ENCODE measurements around the gene DERA. TPM values are rescaled to one million over a fixed set of nuclear protein-coding genes. Genes with fewer than 3 reads are reported as not detected.
"Not testable (repeated sequence)": the region's sequence is repeated elsewhere in the genome, so short reads cannot be mapped to it uniquely, and the experiment has no call there.

The DERA gene
- total RNA-seq, 2 donors from 2014 or later, result 26.5 to 29.4 TPM

GRCh38 chr12:15956010-15956409, 44.9 kb downstream of the DERA start:
- no peaks in the 10 kb centered on the region for H3K4me1 Mint-ChIP-seq (ENCODE audit: low read depth)
- DNase-seq (no peak), ATAC-seq (replicated peaks in 1 of 2) (no peak)
- no peak overlapping the region for H3K4me3 Mint-ChIP-seq
- H3K36me3 Mint-ChIP-seq (ENCODE audit: insufficient read depth in 2 of 2), result peaks cover 5 to 7% of the 10 kb centered on the region in 2 donors
- H3K9me3 Mint-ChIP-seq, result no peaks in the 10 kb centered on the region
- no peak overlapping the region for H3K27ac Mint-ChIP-seq
- H3K27me3 Mint-ChIP-seq (ENCODE audit: low read depth), result no peaks in the 10 kb centered on the region

- ATAC-seq (replicated peaks in 1 of 2), result no peak
- Mint-ChIP-seq H3K27me3 (ENCODE audit: low read depth) (no peaks in the 10 kb centered on the region), H3K27ac (no peak overlapping the region), H3K4me3 (no peak overlapping the region), H3K36me3 (ENCODE audit: insufficient read depth in 2 of 2) (peaks cover 5 to 7% of the 10 kb centered on the region in 2 donors), H3K4me1 (ENCODE audit: low read depth) (no peaks in the 10 kb centered on the region), H3K9me3 (no peaks in the 10 kb centered on the region)
- no peak for DNase-seq
Measured at GRCh38 chr12:15956413-15957185, 45.5 kb downstream of the DERA start.

DNA sequence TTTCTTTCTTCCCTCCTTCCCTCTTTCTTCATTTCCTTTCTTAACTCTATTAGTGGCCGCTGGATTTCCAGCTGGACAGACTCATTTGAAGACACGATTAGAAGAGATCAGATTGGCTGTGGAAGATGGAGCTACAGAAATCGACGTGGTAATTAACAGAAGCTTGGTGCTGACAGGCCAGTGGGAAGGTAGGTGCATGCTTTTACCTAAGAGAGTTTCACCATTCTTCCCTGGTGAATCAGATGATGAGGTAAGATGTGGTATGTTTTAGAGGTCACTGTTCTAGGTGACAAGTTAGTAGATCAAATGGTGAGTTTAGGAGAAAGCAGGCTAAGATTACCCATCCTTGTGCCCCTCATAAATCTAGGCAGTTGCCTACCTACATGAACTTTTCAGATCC, 51.6 kb downstream of the DERA start:
- H3K4me1 Mint-ChIP-seq (ENCODE audit: low read depth), result no peaks in the 10 kb centered on the region

DNA sequence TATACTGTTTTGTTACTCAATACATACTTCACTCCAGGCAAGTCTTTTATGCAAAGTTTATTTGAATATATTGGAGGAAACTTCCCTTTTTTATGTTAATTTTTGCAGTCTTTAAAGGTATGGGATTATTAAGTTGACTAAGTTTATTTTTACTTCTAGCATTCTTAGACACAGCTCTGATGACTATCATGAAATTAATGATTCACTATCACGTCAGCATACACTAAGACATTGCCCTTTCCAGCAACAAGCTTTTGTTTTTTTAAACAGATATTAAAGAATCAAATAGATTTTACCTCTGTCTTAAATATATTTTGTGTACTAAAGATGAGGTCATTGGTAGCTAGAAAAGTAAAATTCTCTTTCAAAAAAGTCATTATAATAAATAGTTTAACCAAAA, 52.1 kb downstream of the DERA start:
- no peak overlapping the region for H3K4me3 Mint-ChIP-seq
- H3K4me1 Mint-ChIP-seq (ENCODE audit: low read depth), result no peaks in the 10 kb centered on the region
- H3K9me3 Mint-ChIP-seq, result no peaks in the 10 kb centered on the region
- peaks cover 5 to 9% of the 10 kb centered on the region in 2 donors for H3K36me3 Mint-ChIP-seq (ENCODE audit: insufficient read depth in 2 of 2)
- H3K27me3 Mint-ChIP-seq (ENCODE audit: low read depth), result no peaks in the 10 kb centered on the region
- H3K27ac Mint-ChIP-seq, result no peak overlapping the region
- no peak for DNase-seq
- ATAC-seq (replicated peaks in 1 of 2), result no peak

More for the DNA sequence above, 51.6 kb downstream of the DERA start:
- Mint-ChIP-seq H3K4me3 (no peak overlapping the region), H3K9me3 (no peaks in the 10 kb centered on the region), H3K27ac (no peak overlapping the region), H3K27me3 (ENCODE audit: low read depth) (no peaks in the 10 kb centered on the region), H3K36me3 (ENCODE audit: insufficient read depth in 2 of 2) (peaks cover 5 to 9% of the 10 kb centered on the region in 2 donors)
- no peak for DNase-seq
- ATAC-seq (replicated peaks in 1 of 2), result no peak

DNA sequence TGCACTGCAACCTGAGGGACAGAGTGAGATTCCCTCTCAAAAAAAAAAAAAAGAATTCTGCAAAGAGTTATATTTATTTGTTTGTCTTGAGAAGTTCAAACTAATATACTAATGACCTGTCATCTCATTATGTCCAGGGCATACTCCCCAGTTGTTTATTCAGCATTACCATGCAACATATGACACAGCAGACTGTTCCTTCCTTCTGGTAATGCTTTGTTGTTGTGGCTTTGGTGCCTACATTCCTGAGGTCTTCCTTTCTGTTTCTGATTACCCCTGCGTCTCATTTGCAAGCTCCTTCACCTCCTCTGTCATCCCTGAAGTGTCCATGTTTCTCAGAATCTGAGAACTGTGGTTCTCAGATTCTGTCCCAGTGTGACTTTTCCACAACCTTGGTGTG, 55.3 kb downstream of the DERA start:
- no peak for ATAC-seq (replicated peaks in 1 of 2)
- H3K36me3 Mint-ChIP-seq (ENCODE audit: insufficient read depth in 2 of 2), result peaks cover 0 to 4% of the 10 kb centered on the region in 2 donors

DNA sequence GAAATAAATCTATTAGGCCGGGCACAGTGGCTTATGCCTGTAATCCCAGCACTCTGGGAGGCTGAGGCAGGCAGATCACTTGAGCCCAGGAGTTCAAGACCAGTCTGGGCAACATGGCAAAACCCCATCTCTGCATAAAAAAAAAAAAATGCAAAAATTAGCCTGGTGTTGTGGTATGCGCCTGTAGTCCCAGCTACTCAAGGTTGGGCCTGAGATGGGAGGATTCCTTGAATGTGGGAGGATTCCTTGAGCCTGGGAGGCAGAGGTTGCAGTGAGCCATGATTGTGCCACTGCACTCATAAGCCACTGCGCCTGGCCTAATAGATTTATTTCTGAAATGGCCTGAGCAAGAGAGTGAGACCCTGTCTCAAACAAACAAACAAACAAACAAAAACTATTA, 55.9 kb downstream of the DERA start:
- not testable (repeated sequence) for H3K4me1 Mint-ChIP-seq (ENCODE audit: low read depth); H3K4me3 Mint-ChIP-seq; H3K9me3 Mint-ChIP-seq; ATAC-seq (replicated peaks in 1 of 2); H3K27ac Mint-ChIP-seq; H3K36me3 Mint-ChIP-seq (ENCODE audit: insufficient read depth in 2 of 2); H3K27me3 Mint-ChIP-seq (ENCODE audit: low read depth); DNase-seq

More for the DNA sequence above, 55.3 kb downstream of the DERA start:
- no peaks in the 10 kb centered on the region for H3K4me1 Mint-ChIP-seq (ENCODE audit: low read depth)
- no peaks in the 10 kb centered on the region for H3K9me3 Mint-ChIP-seq
- DNase-seq, result no peak
- H3K4me3 Mint-ChIP-seq, result no peak overlapping the region
- H3K27ac Mint-ChIP-seq, result no peak overlapping the region
- H3K27me3 Mint-ChIP-seq (ENCODE audit: low read depth), result no peaks in the 10 kb centered on the region

DNA sequence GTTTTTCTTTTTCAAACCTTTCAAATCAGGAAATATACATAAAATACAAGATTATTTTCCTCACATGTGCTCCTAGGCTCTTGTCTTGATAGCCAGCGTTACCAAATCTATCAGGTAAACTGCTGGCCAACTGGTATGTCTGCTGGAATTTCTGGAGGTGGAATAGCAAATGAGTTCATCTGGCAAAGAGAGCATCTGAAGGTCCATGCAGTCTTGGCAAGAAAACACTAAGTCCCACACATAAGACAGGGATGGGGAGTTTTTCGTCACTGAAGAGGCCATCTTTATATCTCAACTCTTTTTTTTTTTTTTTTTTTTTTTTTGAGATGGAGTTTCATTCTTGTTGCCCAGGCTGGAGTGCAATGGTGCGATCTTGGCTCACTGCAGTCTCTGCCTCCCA, 60.1 kb downstream of the DERA start:
- ATAC-seq (replicated peaks in 1 of 2), result no peak
- H3K36me3 Mint-ChIP-seq (ENCODE audit: insufficient read depth in 2 of 2), result peaks cover 0 to 2% of the 10 kb centered on the region in 2 donors
- no peak overlapping the region for H3K27ac Mint-ChIP-seq
- no peaks in the 10 kb centered on the region for H3K9me3 Mint-ChIP-seq
- DNase-seq, result no peak
- H3K4me3 Mint-ChIP-seq, result no peak overlapping the region
- no peaks in the 10 kb centered on the region for H3K4me1 Mint-ChIP-seq (ENCODE audit: low read depth)
- no peaks in the 10 kb centered on the region for H3K27me3 Mint-ChIP-seq (ENCODE audit: low read depth)

DNA sequence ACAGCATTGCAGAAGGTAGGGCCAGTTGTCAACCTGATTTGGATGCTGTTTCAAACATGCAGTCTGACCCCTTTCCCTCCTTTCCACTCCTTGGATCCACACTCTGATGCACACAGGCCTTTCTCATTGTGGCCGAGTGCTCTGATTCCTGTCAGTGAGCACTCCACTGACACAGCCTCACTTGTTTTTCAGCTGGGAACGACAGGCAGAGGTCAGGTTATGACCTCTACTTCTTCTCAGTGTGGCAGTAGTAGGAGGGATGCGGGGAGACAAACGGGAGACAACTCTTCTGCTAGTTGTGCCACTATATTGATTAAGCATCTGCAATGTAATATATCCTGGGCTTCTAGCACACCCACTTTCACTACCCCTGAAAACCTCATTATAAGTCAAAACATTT, 61.8 kb downstream of the DERA start:
- Mint-ChIP-seq H3K27ac (no peak overlapping the region), H3K36me3 (ENCODE audit: insufficient read depth in 2 of 2) (no peaks in the 10 kb centered on the region), H3K4me1 (ENCODE audit: low read depth) (no peaks in the 10 kb centered on the region), H3K9me3 (no peaks in the 10 kb centered on the region), H3K4me3 (no peak overlapping the region), H3K27me3 (ENCODE audit: low read depth) (no peaks in the 10 kb centered on the region)
- DNase-seq (no peak), ATAC-seq (replicated peaks in 1 of 2) (no peak)

DNA sequence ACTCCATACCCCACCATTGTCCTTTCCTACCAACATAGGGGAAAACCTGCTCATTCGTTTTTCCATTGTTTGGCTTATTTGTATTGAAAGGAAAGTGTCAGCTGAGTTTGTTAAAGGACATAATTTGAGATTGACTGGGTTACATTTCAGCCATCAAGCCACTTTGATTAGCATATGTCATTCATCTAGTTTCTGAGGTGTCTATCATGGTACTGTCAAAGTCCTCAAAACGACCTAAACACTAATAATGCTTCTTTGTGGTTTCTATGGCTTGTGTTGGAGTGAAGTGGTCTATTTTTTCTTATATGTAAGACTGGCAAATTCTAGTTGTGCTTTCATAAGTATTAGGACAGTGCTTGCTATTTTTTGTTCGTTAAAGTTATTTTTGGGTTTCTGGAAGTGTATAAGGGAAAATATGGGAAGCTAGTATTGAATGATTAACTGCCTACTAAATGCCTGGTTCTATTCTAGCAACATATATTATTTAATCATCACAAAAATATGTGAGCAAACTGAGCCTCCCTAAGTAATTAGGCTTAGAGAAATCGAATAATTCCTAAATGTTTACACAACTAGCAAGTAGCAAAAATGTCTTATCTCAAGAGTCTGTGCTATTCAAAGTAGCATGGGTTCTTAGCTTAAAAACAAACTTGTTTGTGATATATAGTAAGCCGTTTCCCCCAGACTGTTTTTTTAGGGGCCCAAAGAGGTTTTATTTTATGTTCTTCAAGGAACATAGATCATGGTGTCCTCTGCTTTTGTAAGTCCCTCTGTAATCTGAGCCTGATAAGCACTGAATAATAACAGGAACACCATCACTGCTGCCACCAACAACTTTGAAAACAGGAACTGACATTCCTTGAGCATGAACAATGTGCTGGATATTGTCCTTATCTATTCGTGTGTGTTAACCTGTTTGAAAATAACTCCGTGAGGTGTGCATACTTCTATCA, 67.1 kb downstream of the DERA start:
- Mint-ChIP-seq H3K9me3 (no peaks in the 10 kb centered on the region), H3K4me3 (no peak overlapping the region), H3K36me3 (ENCODE audit: insufficient read depth in 2 of 2) (peaks cover 0 to 2% of the 10 kb centered on the region in 2 donors), H3K27ac (no peak overlapping the region), H3K4me1 (ENCODE audit: low read depth) (no peaks in the 10 kb centered on the region), H3K27me3 (ENCODE audit: low read depth) (no peaks in the 10 kb centered on the region)
- DNase-seq, result no peak
- no peak for ATAC-seq (replicated peaks in 1 of 2)

- Mint-ChIP-seq H3K27ac (no peak overlapping the region), H3K9me3 (no peaks in the 10 kb centered on the region), H3K4me1 (ENCODE audit: low read depth) (no peaks in the 10 kb centered on the region), H3K4me3 (no peak overlapping the region), H3K36me3 (ENCODE audit: insufficient read depth in 2 of 2) (peaks cover 0 to 2% of the 10 kb centered on the region in 2 donors), H3K27me3 (ENCODE audit: low read depth) (no peaks in the 10 kb centered on the region)
- ATAC-seq (replicated peaks in 1 of 2) (no peak), DNase-seq (peak in 1 of 2 donors; percentile 2)
Measured at GRCh38 chr12:15979096-15980092, 68.3 kb downstream of the DERA start.

DNA sequence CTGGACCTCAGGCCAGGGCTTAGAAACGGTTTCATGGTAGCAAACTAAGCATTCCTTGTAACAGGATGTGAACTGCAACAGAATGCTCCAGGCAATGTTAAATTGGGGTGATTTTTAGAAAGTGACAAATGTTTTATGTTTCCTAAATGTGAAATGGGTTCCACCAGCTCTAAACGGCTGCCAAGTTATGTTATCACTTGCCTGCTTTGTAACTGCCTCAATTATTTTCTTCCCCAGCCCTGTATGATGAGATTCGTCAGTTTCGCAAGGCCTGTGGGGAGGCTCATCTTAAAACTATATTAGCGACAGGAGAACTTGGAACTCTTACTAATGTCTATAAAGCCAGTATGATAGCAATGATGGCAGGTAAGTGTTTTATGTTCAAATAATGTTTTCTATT, 70.9 kb downstream of the DERA start:
- no peaks in the 10 kb centered on the region for H3K4me1 Mint-ChIP-seq (ENCODE audit: low read depth)
- H3K36me3 Mint-ChIP-seq (ENCODE audit: insufficient read depth in 2 of 2), result peaks cover 6 to 8% of the 10 kb centered on the region in 2 donors
- H3K4me3 Mint-ChIP-seq, result no peak overlapping the region
- H3K9me3 Mint-ChIP-seq, result peaks cover 0 to 2% of the 10 kb centered on the region in 2 donors
- H3K27ac Mint-ChIP-seq, result no peak overlapping the region
- no peak for ATAC-seq (replicated peaks in 1 of 2)
- no peaks in the 10 kb centered on the region for H3K27me3 Mint-ChIP-seq (ENCODE audit: low read depth)
- no peak for DNase-seq

- Mint-ChIP-seq H3K4me1 (ENCODE audit: low read depth) (no peaks in the 10 kb centered on the region), H3K4me3 (no peak overlapping the region), H3K36me3 (ENCODE audit: insufficient read depth in 2 of 2) (peaks cover 7 to 9% of the 10 kb centered on the region in 2 donors)
Measured at GRCh38 chr12:15982471-15982870, 71.3 kb downstream of the DERA start.

More at GRCh38 chr12:15982471-15982870, 71.3 kb downstream of the DERA start:
- no peak overlapping the region for H3K27ac Mint-ChIP-seq
- peaks cover 0 to 2% of the 10 kb centered on the region in 2 donors for H3K9me3 Mint-ChIP-seq
- DNase-seq (no peak), ATAC-seq (replicated peaks in 1 of 2) (no peak)
- no peaks in the 10 kb centered on the region for H3K27me3 Mint-ChIP-seq (ENCODE audit: low read depth)
